ENCODE data around the gene HOXA6. TPM values are rescaled to one million over a fixed set of nuclear protein-coding genes. Genes with fewer than 3 reads are reported as not detected.

The HOXA6 gene
- total RNA-seq, 1 donor from 2014 or later: not detected

- H3K27ac ChIP-seq: no peak overlapping the region
- peak; percentile 59 for DNase-seq (ENCODE audit: low spot score)
These were observed 45.5 kb downstream of the HOXA6 start for GRCh38 chr7:27101957-27102580.

DNA sequence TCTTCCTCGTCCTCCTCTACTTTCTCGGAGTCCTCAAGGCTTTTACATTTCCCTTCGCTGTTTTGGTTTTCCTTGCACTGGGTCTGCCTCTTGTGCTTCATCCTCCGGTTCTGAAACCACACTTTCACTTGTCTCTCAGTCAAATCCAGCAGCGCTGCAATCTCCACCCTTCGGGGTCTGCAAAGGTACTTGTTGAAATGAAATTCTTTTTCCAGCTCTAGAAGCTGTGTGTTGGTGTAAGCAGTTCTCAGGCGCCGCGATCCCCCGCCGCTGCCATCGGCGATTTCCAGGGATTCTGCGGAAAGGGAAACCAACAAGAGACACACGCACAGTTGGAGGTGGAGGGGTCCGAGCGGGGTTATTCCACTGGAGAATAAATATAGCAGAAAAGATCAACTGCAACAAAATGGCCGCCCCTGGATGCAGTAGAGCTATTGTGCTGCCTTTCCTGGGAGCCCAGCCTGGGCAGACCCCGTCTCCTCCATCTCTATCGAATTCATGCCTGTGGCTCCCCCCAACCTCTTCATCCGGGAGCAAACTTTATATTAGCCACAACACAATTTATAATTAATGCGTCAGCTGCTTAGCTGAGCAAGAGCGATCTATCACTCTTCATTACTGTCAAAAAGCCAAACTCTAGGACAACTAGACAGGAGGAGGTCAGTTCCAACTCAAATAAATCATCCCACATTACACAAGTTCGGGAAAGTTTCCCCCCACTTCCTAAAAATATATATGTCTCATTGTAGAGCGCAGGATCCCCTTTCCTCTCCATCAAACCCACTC, 46.2 kb downstream of the HOXA6 start:
- TF ChIP-seq EZH2phosphoT487 (IDR thresholded peaks at IDR 0.05) (peak; percentile 69), EZH2 (IDR thresholded peaks at IDR 0.05) (peak; percentile 87), CTCF (IDR thresholded peaks at IDR 0.05) (no peak)
- peak overlapping the region; percentile 67 for H3K4me3 Mint-ChIP-seq
- H3K4me1 ChIP-seq: peaks cover 11% of the 10 kb centered on the region
- H3K36me3 Mint-ChIP-seq: no peaks in the 10 kb centered on the region
- peaks cover 4% of the 10 kb centered on the region for H3K9me3 Mint-ChIP-seq
- no peaks in the 10 kb centered on the region for H3K9me3 ChIP-seq (ENCODE audit: low read depth)
- no peak overlapping the region for H3K27ac ChIP-seq
- H3K4me1 Mint-ChIP-seq: peaks cover 3% of the 10 kb centered on the region
- peaks cover 32% of the 10 kb centered on the region for H3F3A ChIP-seq (ENCODE audit: low read depth)
- H4K20me1 ChIP-seq (ENCODE audit: low read depth): peaks cover 100% of the 10 kb centered on the region
- peaks cover 100% of the 10 kb centered on the region for H3K27me3 ChIP-seq
- H3K4me3 ChIP-seq: peak overlapping the region; percentile 3
- peak overlapping the region; percentile 11 for H3K4me2 ChIP-seq
- no peak overlapping the region for H3K27ac Mint-ChIP-seq
- H3K9ac ChIP-seq: no peak overlapping the region
- H3K36me3 ChIP-seq: no peaks in the 10 kb centered on the region
- peaks cover 99% of the 10 kb centered on the region for H3K27me3 Mint-ChIP-seq (ENCODE audit: insufficient read depth, low read depth)
- no peaks in the 10 kb centered on the region for H3K79me2 ChIP-seq (ENCODE audit: low read depth)
- DNase-seq (ENCODE audit: low spot score): peak; percentile 54
- H2AFZ ChIP-seq (replicated peaks): no peak overlapping the region

More at GRCh38 chr7:27101957-27102580, 45.5 kb downstream of the HOXA6 start:
- Histone ChIP-seq H2AFZ (replicated peaks) (no peak overlapping the region), H3K9me3 (ENCODE audit: low read depth) (no peaks in the 10 kb centered on the region), H3F3A (ENCODE audit: low read depth) (peaks cover 33% of the 10 kb centered on the region), H4K20me1 (ENCODE audit: low read depth) (peaks cover 100% of the 10 kb centered on the region), H3K36me3 (no peaks in the 10 kb centered on the region), H3K27me3 (peaks cover 100% of the 10 kb centered on the region), H3K4me3 (no peak overlapping the region), H3K4me2 (no peak overlapping the region), H3K4me1 (peaks cover 4% of the 10 kb centered on the region), H3K79me2 (ENCODE audit: low read depth) (no peaks in the 10 kb centered on the region), H3K9ac (no peak overlapping the region)
- peaks cover 4% of the 10 kb centered on the region for H3K9me3 Mint-ChIP-seq
- peaks cover 99% of the 10 kb centered on the region for H3K27me3 Mint-ChIP-seq (ENCODE audit: insufficient read depth, low read depth)
- H3K36me3 Mint-ChIP-seq: no peaks in the 10 kb centered on the region
- peaks cover 3% of the 10 kb centered on the region for H3K4me1 Mint-ChIP-seq
- TF ChIP-seq CTCF (IDR thresholded peaks at IDR 0.05) (no peak), EZH2 (IDR thresholded peaks at IDR 0.05) (peak; percentile 76), EZH2phosphoT487 (IDR thresholded peaks at IDR 0.05) (peak; percentile 91)
- H3K4me3 Mint-ChIP-seq: peak overlapping the region; percentile 67
- H3K27ac Mint-ChIP-seq: no peak overlapping the region

- H3K4me3 Mint-ChIP-seq: peak overlapping the region; percentile 22
- TF ChIP-seq CTCF (IDR thresholded peaks at IDR 0.05) (no peak), EZH2 (IDR thresholded peaks at IDR 0.05) (no peak), EZH2phosphoT487 (IDR thresholded peaks at IDR 0.05) (no peak)
- peaks cover 94% of the 10 kb centered on the region for H3K27me3 Mint-ChIP-seq (ENCODE audit: insufficient read depth, low read depth)
- peaks cover 4% of the 10 kb centered on the region for H3K9me3 Mint-ChIP-seq
- H3K27me3 ChIP-seq: peaks cover 100% of the 10 kb centered on the region
- H3K27ac ChIP-seq: no peak overlapping the region
- H4K20me1 ChIP-seq (ENCODE audit: low read depth): peaks cover 100% of the 10 kb centered on the region
- H3F3A ChIP-seq (ENCODE audit: low read depth): peaks cover 30% of the 10 kb centered on the region
- H3K4me1 Mint-ChIP-seq: peaks cover 4% of the 10 kb centered on the region
- no peak overlapping the region for H3K27ac Mint-ChIP-seq
- H2AFZ ChIP-seq (replicated peaks): no peak overlapping the region
- no peaks in the 10 kb centered on the region for H3K79me2 ChIP-seq (ENCODE audit: low read depth)
- H3K9me3 ChIP-seq (ENCODE audit: low read depth): no peaks in the 10 kb centered on the region
- peak overlapping the region; percentile 11 for H3K4me2 ChIP-seq
- no peaks in the 10 kb centered on the region for H3K36me3 ChIP-seq
- peak; percentile 67 for DNase-seq (ENCODE audit: low spot score)
- no peak overlapping the region for H3K9ac ChIP-seq
- H3K4me3 ChIP-seq: no peak overlapping the region
- peaks cover 11% of the 10 kb centered on the region for H3K4me1 ChIP-seq
- no peaks in the 10 kb centered on the region for H3K36me3 Mint-ChIP-seq
These were observed 46.8 kb downstream of the HOXA6 start for GRCh38 chr7:27100694-27101170.

Data from neural progenitor cell (in vitro differentiated cells).